Bronchial epithelial cell (primary cell): ENCODE data around the gene MITD1. TPM values are rescaled to one million over a fixed set of nuclear protein-coding genes. Genes with fewer than 3 reads are reported as not detected.

Source experiments
- DNase-seq: peaks from one replicate; pipeline ENCODE4 v3.0.0-alpha.2; 2010; ENCODE audit warnings: low read depth
- FAIRE-seq: peaks from 2 replicates; lab custom pipeline; 2011; peaks lifted over from hg19 to GRCh38; lab: Jason Lieb, UNC
- H3K27me3 ChIP-seq: 2 replicates; pipeline ENCODE4 v1.5.1; 2011; ENCODE audit warnings: low read length; ENCODE audit not compliant: control insufficient read depth, insufficient read depth
- H3K36me3 ChIP-seq: 2 replicates; pipeline ENCODE4 v1.5.1; 2011; ENCODE audit warnings: low read length; ENCODE audit not compliant: control insufficient read depth, insufficient read depth
- H3K4me3 ChIP-seq: 2 replicates; pipeline ENCODE4 v1.5.1; 2011; ENCODE audit warnings: mild to moderate bottlenecking, low read depth, low read length, control low read depth
- CTCF ChIP-seq: IDR thresholded peaks from 2 replicates; pipeline ENCODE4 v1.5.1; 2011; ENCODE audit warnings: mild to moderate bottlenecking, moderate library complexity, low read length, control low read depth, inconsistent platforms; ENCODE audit not compliant: insufficient read depth, severe bottlenecking
- total RNA-seq: library from RNA; depleted of rRNA; stranded (reverse); fragments of >200 nt; gene quantifications from 2 replicates; pipeline ENCODE4 v1.2.1, GENCODE V29; 2014

MITD1 gene
- total RNA-seq, 1 donor from 2014 or later, result 17.9 TPM

- H3K4me3 ChIP-seq, result no peak overlapping the region
- FAIRE-seq (no peak), DNase-seq (no peak)
- no peaks in the 10 kb centered on the region for H3K27me3 ChIP-seq
- TF ChIP-seq CTCF, result no peak
- peaks cover 3% of the 10 kb centered on the region for H3K36me3 ChIP-seq
Measured at GRCh38 chr2:99184811-99185210, 4.0 kb upstream of the MITD1 start.

- FAIRE-seq, result no peak
- no peak for TF ChIP-seq CTCF
- Histone ChIP-seq H3K27me3 (no peaks in the 10 kb centered on the region), H3K4me3 (no peak overlapping the region), H3K36me3 (peaks cover 3% of the 10 kb centered on the region)
- DNase-seq, result peak; percentile 17
Measured at GRCh38 chr2:99183025-99183424, 2.2 kb upstream of the MITD1 start.

DNA sequence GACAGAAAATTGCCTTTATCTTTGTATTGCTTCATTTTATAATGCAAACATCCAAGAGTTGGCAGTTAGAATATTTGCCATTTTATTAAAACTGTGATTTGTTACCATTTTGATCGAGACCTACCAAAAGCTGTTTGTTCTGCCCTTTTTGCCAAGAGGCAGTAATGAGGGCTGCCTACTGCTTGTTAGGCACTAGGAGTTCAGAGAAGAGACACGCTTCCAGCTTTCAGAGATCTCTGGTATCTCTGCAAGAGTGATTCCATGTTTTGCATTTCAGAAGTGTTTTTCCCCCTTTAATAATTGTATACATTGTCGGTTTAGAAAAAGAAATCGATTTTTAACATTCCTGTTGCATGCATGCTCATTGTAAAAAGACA is 754 bp upstream of the MITD1 start:
- DNase-seq, result no peak
- no peak for FAIRE-seq
- no peak for TF ChIP-seq CTCF

GRCh38 chr2:99171377-99172140 is 9.3 kb downstream of the MITD1 start:
- TF ChIP-seq CTCF, result no peak
- Histone ChIP-seq H3K36me3 (peaks cover 9% of the 10 kb centered on the region), H3K4me3 (no peak overlapping the region), H3K27me3 (no peaks in the 10 kb centered on the region)
- FAIRE-seq (no peak), DNase-seq (no peak)

More for the DNA sequence above, 754 bp upstream of the MITD1 start:
- H3K27me3 ChIP-seq, result no peaks in the 10 kb centered on the region
- peak overlapping the region; percentile 84 for H3K4me3 ChIP-seq
- no peaks in the 10 kb centered on the region for H3K36me3 ChIP-seq

GRCh38 chr2:99169534-99169933 is 11.3 kb downstream of the MITD1 start:
- Histone ChIP-seq H3K36me3 (peaks cover 9% of the 10 kb centered on the region), H3K27me3 (no peaks in the 10 kb centered on the region), H3K4me3 (no peak overlapping the region)
- no peak for TF ChIP-seq CTCF
- DNase-seq (no peak), FAIRE-seq (no peak)

- TF ChIP-seq CTCF, result no peak
- FAIRE-seq (no peak), DNase-seq (no peak)
- Histone ChIP-seq H3K36me3 (peaks cover 6% of the 10 kb centered on the region), H3K27me3 (no peaks in the 10 kb centered on the region), H3K4me3 (no peak overlapping the region)
Measured at GRCh38 chr2:99166218-99166617, 14.6 kb downstream of the MITD1 start.
